GM18861 (cell line): ENCODE measurements around the gene ESF1.
A peak's percentile ranks its signal among the peaks of the same experiment; 100 is the strongest.

Experiments
- ATAC-seq: cut with Tn5 transposase; IDR thresholded peaks from one replicate; pipeline ENCODE4 v1.9.1; 2021; ENCODE audit not compliant: unreplicated experiment

Gene ESF1

DNA sequence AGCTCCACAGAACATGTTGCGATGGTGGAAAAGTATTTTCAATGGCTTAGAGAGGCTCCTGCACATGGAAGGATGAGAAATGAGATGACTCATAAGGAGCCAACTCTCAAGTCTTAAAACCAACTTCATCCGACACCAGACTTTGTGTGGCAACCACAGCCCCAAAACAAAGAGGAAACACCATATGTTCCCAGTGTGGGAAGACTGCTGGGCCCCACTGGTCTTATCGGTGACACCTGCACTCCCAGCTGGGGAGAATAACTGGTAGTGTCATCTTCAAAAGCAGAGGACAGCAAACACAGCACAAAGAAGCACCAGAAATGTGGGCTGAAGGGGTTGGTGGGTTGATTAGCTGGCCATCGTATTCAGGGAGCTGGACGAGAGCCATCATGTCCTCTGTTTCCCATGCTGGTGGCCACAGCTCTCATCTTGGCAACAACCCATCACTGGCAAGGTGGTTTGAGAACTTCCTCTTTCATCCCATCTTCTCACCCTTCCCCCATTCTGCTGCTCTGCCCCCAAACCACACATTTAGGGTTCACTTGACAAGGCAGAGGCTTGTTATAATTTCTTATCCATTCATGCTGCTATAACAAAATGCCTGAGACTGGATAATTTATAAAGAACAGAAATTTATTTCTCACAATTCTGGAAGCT, 100.0 kb downstream of the ESF1 start:
- ATAC-seq = peak; percentile 47

- no peak for ATAC-seq
These were observed 100.9 kb downstream of the ESF1 start for GRCh38 chr20:13683833-13684232.

- peak; percentile 97 for ATAC-seq
These were observed 103.2 kb downstream of the ESF1 start for GRCh38 chr20:13681248-13682125.

DNA sequence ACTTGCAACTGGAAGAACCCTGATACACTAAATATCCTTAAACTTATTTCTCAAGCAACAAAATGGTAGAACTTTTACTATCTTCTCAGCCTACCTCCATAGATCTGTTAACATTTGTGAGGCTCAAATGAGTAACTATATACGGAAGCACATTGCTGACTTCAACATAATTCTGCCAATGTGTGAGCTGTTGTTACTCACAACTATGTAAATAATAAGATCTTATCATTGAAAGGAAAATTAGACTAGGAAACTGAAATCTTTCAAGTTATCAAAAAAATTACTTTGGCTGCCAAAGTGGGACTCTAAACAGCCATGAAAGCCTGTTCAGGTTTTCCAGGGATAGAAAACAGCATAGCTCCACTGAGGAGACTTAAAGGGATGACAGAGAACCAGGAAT, 105.8 kb downstream of the ESF1 start:
- ATAC-seq = no peak

DNA sequence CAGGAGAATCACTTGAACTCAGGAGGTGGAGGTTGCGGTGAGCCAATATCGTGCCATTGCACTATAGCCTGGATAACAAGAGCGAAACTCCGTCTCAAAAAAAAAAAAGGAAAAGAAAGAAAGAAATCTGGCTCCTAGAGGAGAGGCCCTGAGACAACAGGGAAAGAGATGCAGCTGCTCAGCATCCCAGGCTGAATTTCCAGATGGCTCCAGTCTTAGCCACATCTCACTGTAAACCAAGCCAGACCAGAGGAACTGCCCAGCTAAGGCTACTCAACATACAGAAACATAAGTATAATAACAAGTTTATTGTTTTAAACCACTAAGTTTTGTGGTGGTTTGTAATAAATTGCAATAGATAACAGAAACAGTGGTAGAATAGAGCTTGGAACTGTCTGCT, 107.5 kb downstream of the ESF1 start:
- ATAC-seq = no peak

GRCh38 chr20:13676682-13677081, 108.0 kb downstream of the ESF1 start:
- no peak for ATAC-seq

DNA sequence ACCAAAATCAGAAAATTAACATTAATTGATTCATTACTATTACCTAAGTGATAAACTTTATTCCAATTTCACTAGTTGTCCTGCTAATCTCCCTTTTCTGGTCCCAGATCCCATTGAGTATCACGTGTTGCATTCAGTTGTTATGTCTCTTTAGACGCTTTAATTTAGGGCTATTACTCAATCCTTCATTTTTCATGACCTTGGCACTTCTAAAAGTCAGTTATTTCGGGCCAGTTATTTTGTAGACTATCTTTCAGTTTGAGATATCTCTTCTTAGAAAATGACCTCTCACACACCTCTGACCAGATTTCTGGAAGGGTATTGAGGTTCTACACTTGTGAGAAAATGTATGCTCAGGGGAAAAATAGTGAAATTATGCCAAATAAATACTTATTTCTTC, 112.0 kb downstream of the ESF1 start:
- ATAC-seq = no peak

DNA sequence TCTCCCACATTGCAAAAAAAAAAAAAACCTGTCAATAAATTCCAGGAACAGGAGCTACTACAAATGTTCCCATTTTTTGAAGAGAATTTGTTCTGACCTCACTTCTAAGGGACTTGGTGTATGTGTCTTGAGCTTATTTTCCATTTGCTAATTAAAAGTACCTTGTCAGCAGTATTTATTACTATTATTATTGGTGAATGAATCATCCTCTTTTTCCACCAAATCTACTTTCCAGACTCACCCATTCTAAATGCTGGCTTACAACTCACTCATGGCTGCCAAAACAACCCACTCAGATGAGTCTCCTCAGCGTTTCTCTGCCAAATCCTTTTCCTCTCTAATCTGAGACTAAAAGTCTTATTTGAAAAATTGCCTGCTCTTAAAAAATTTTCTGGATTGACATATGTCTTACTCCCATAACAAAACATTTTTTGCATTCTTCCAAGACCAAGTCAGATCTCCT, 112.8 kb downstream of the ESF1 start:
- ATAC-seq = no peak

DNA sequence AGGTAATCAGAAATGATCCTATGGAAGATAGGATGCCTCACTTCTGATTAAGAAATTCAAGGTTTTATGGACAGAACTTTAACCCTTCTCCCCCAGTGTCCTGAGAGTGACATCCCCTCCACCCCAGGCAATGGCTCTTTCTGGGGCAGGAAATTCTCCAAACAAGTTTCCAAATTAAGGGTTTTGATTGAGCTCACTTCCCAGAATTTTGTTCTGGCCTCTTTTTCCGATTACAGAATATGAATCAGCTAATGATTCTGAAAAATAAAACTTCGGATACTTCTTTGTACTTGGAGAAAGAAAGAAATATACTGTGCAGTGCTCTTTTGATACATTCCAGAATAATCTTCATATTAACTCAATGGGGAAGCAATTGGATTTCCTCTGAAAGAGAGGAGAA, 113.2 kb downstream of the ESF1 start:
- no peak for ATAC-seq

GRCh38 chr20:13670160-13670559, 114.6 kb downstream of the ESF1 start:
- no peak for ATAC-seq

- ATAC-seq = no peak
These were observed 118.9 kb downstream of the ESF1 start for GRCh38 chr20:13665709-13666395.
